GM12891 (cell line): ENCODE data around the gene NPHP4.

Source experiments
- POLR2A ChIP-seq: IDR thresholded peaks from 2 replicates; pipeline ENCODE4 v1.6.1; 2011; ENCODE audit warnings: low read depth, low read length, control low read depth
- POLR2AphosphoS5 ChIP-seq: IDR thresholded peaks from 2 replicates; pipeline ENCODE4 v1.6.1; 2011; ENCODE audit warnings: low read depth, low read length, control low read depth
- SPI1 ChIP-seq: IDR thresholded peaks from 2 replicates; pipeline ENCODE4 v1.6.1; 2011; ENCODE audit warnings: low read depth, low read length, control low read depth
- TAF1 ChIP-seq: IDR thresholded peaks from 2 replicates; pipeline ENCODE4 v1.6.1; 2011; ENCODE audit warnings: low read depth, low read length, control low read depth

- no peak for TF ChIP-seq POLR2A
- TF ChIP-seq SPI1, result no peak
- no peak for TF ChIP-seq POLR2AphosphoS5
- TF ChIP-seq TAF1, result no peak
Measured at GRCh38 chr1:5906116-5906515, 86.1 kb downstream of the NPHP4 start.
